ENCODE data around the gene PXK. TPM values are rescaled to one million over a fixed set of nuclear protein-coding genes. Genes with fewer than 3 reads are reported as not detected.
A peak's percentile ranks its signal among the peaks of the same experiment; 100 is the strongest.

Gene PXK
- total RNA-seq, 1 donor from 2014 or later: 12.4 TPM

GRCh38 chr3:58331593-58332152 is 1.0 kb upstream of the PXK start:
- no peak overlapping the region for H3K27ac Mint-ChIP-seq
- H3K4me1 Mint-ChIP-seq (ENCODE audit: unreplicated experiment): peaks cover 25% of the 10 kb centered on the region
- peak overlapping the region; percentile 71 for H3K4me3 Mint-ChIP-seq
- no peak for DNase-seq (ENCODE audit: extremely low spot score, unreplicated experiment)
- no peaks in the 10 kb centered on the region for H3K36me3 Mint-ChIP-seq
- no peaks in the 10 kb centered on the region for H3K9me3 Mint-ChIP-seq
- H3K27me3 Mint-ChIP-seq: peaks cover 3% of the 10 kb centered on the region
- no peak for TF ChIP-seq CTCF (conservative IDR thresholded peaks at IDR 0.05)

- TF ChIP-seq CTCF (conservative IDR thresholded peaks at IDR 0.05): no peak
- no peaks in the 10 kb centered on the region for H3K36me3 Mint-ChIP-seq
- peak overlapping the region; percentile 100 for H3K4me3 Mint-ChIP-seq
- H3K27me3 Mint-ChIP-seq: peaks cover 3% of the 10 kb centered on the region
- peak overlapping the region; percentile 71 for H3K27ac Mint-ChIP-seq
- H3K9me3 Mint-ChIP-seq: no peaks in the 10 kb centered on the region
- no peak for DNase-seq (ENCODE audit: extremely low spot score, unreplicated experiment)
- H3K4me1 Mint-ChIP-seq (ENCODE audit: unreplicated experiment): peaks cover 25% of the 10 kb centered on the region
Observed at GRCh38 chr3:58333206-58334012, 717 bp downstream of the PXK start.

DNA sequence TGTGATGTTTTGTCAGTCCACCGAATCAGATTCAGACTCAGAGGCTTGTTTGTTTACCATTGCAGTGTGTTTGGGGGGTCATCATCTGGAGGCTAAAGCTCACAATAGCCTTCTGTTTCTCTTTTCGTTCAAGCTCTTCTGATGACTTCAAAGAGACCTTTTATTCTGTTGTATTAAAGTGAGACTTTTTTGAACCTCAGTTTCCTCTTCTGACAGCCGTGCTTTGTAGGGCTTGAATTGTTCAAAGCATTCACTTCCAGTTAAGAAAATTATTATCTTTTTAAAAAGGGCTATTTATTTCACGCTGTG is 1.3 kb downstream of the PXK start:
- Mint-ChIP-seq H3K9me3 (no peaks in the 10 kb centered on the region), H3K27ac (peak overlapping the region; percentile 71), H3K36me3 (peaks cover 2% of the 10 kb centered on the region), H3K27me3 (peaks cover 3% of the 10 kb centered on the region), H3K4me1 (ENCODE audit: unreplicated experiment) (peaks cover 25% of the 10 kb centered on the region), H3K4me3 (peak overlapping the region; percentile 100)
- DNase-seq (ENCODE audit: extremely low spot score, unreplicated experiment): no peak
- no peak for TF ChIP-seq CTCF (conservative IDR thresholded peaks at IDR 0.05)

GRCh38 chr3:58334506-58334884 is 1.8 kb downstream of the PXK start:
- Mint-ChIP-seq H3K27ac (peak overlapping the region; percentile 19), H3K4me1 (ENCODE audit: unreplicated experiment) (peaks cover 25% of the 10 kb centered on the region), H3K27me3 (peaks cover 3% of the 10 kb centered on the region), H3K9me3 (no peaks in the 10 kb centered on the region), H3K4me3 (peak overlapping the region; percentile 100), H3K36me3 (peaks cover 4% of the 10 kb centered on the region)
- TF ChIP-seq CTCF (conservative IDR thresholded peaks at IDR 0.05): no peak
- DNase-seq (ENCODE audit: extremely low spot score, unreplicated experiment): no peak

DNA sequence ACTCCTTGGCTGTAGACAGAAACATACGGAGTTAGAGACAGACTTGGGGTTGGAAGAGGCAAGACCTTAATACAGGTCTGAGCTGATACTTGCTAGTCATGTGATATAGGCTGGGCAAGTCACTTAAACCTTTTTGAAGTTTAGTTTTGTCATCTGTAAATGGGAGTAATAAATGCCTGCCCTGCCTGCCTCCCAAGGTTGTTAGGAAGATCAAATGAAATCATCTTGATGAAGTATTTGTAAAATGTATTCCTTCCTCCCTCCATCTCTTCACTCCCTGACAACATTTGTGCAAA is 2.9 kb downstream of the PXK start:
- Mint-ChIP-seq H3K4me3 (peak overlapping the region; percentile 12), H3K27ac (peak overlapping the region; percentile 40), H3K4me1 (ENCODE audit: unreplicated experiment) (peaks cover 24% of the 10 kb centered on the region)

More for the DNA sequence above, 2.9 kb downstream of the PXK start:
- no peak for TF ChIP-seq CTCF (conservative IDR thresholded peaks at IDR 0.05)
- H3K9me3 Mint-ChIP-seq: no peaks in the 10 kb centered on the region
- peaks cover 4% of the 10 kb centered on the region for H3K36me3 Mint-ChIP-seq
- DNase-seq (ENCODE audit: extremely low spot score, unreplicated experiment): no peak
- H3K27me3 Mint-ChIP-seq: peaks cover 3% of the 10 kb centered on the region

Data from type B pancreatic cell (in vitro differentiated cells).